ENCODE measurements around the gene ACOT7. TPM values are rescaled to one million over a fixed set of nuclear protein-coding genes. Genes with fewer than 3 reads are reported as not detected.

The ACOT7 gene
- total and polyA plus RNA-seq, 2 donors (not counting 1 experiment from before 2014, with no cell fraction given) = 4.2 to 4.6 TPM

DNA sequence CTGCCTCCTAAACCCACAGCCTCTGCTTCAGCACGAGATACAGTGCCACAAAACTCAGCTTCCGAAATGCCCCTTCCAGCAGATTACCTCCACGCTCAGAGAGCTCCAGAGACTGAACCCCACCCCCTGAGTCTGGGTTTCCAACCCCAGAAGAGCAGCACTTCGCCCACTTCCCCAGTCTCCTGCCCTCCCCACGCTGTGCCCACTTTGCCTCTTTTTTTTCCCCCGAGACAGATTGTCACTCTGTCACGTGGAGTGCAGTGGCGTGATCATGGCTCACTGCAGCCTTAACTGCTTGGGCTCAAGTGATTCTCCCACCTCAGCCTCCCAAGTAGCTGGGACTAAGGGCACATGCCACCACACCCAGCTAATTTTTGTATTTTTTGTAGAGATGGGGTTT, 167.9 kb downstream of the ACOT7 start:
- intact Hi-C loops (cut with micrococcal nuclease) = no loop called here
- POLR2A ChIA-PET = no interaction called here
- Histone ChIP-seq H2AFZ (ENCODE audit: insufficient read depth, low read depth, low read length, poor library complexity, severe bottlenecking) (no peak overlapping the region), H4K20me1 (ENCODE audit: control insufficient read depth, insufficient read depth, low read length, poor library complexity, severe bottlenecking) (peaks cover 17% of the 10 kb centered on the region), H3K4me3 (ENCODE audit: control extremely low read depth in 1 of 5, extremely low read depth in 1 of 5, insufficient read depth in 1 of 5, low read depth in 2 of 5, low read length in 4 of 5) (no peak overlapping the region), H3K4me2 (replicated peaks; ENCODE audit: low read depth, low read length, poor library complexity, severe bottlenecking) (no peak overlapping the region), H3K27ac (ENCODE audit: low read length in 2 of 2) (no peak overlapping the region), H3K36me3 (replicated peaks in 1 of 2; ENCODE audit: control extremely low read depth in 1 of 2, control insufficient read depth in 1 of 2, extremely low read depth in 1 of 2, insufficient read depth in 2 of 2, low read length in 1 of 2) (peaks cover 9 to 48% of the 10 kb centered on the region in 2 experiments), H3K9me3 (ENCODE audit: control extremely low read depth in 1 of 3, control insufficient read depth in 2 of 3, insufficient read depth in 1 of 3, low read length in 2 of 3) (no peaks in the 10 kb centered on the region), H3K9ac (ENCODE audit: low read length) (no peak overlapping the region), H3K4me1 (ENCODE audit: control insufficient read depth in 2 of 2, insufficient read depth in 2 of 2, low read length in 2 of 2) (no peaks in the 10 kb centered on the region), H3K79me2 (ENCODE audit: control insufficient read depth, insufficient read depth, low read length) (peaks cover 4% of the 10 kb centered on the region), H3K27me3 (replicated peaks in 1 of 4; ENCODE audit: control extremely low read depth in 1 of 4, control insufficient read depth in 3 of 4, insufficient read depth in 4 of 4, low read length in 3 of 4) (no peaks in the 10 kb centered on the region)
- no peak overlapping the region for H3K27ac Mint-ChIP-seq
- H3K4me1 Mint-ChIP-seq = no peaks in the 10 kb centered on the region
- CTCF ChIA-PET = interaction anchor here (1.1 kb wide), 1 partner anchor 21 kb away, joined by 3 read pairs; no protein-coding TSS in a partner anchor
- TF ChIP-seq, protein P1, sequence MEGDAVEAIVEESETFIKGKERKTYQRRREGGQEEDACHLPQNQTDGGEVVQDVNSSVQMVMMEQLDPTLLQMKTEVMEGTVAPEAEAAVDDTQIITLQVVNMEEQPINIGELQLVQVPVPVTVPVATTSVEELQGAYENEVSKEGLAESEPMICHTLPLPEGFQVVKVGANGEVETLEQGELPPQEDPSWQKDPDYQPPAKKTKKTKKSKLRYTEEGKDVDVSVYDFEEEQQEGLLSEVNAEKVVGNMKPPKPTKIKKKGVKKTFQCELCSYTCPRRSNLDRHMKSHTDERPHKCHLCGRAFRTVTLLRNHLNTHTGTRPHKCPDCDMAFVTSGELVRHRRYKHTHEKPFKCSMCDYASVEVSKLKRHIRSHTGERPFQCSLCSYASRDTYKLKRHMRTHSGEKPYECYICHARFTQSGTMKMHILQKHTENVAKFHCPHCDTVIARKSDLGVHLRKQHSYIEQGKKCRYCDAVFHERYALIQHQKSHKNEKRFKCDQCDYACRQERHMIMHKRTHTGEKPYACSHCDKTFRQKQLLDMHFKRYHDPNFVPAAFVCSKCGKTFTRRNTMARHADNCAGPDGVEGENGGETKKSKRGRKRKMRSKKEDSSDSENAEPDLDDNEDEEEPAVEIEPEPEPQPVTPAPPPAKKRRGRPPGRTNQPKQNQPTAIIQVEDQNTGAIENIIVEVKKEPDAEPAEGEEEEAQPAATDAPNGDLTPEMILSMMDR (IDR thresholded peaks at IDR 0.05) = no peak
- TF ChIP-seq EZH2 (IDR thresholded peaks at IDR 0.05; ENCODE audit: borderline replicate concordance, insufficient read depth, low read depth, low read length, poor library complexity, severe bottlenecking) = no peak
- WGBS (ENCODE audit: insufficient coverage) = 93% methylated on average over 6 of the region's 8 CpGs
- H3K9me3 Mint-ChIP-seq (ENCODE audit: insufficient read depth) = no peaks in the 10 kb centered on the region
- ATAC-seq (ENCODE audit: low read depth) (no peak), DNase-seq (no peak)
- H3K4me3 Mint-ChIP-seq = no peak overlapping the region
- H3K27me3 Mint-ChIP-seq = no peaks in the 10 kb centered on the region

DNA sequence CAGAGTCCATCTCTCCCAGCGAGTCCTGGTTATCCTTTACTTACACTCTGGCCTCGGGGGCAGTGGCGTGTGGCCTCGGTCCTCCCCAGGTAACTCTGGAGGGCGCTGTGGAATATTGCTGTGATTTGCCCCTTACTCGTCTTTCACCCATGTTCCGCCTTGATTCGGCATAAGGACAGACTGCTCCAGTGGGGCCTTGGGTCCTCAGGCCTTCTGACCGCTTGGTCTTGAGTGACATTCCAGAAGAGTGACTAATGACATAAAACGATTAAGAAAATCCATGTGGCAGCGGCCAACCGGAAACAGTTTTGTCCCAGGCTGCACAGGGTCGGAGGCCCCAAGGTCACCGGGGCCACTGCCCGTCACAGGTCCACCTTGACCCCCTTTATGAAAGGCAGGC, 168.8 kb downstream of the ACOT7 start:
- peaks cover 17% of the 10 kb centered on the region for H4K20me1 ChIP-seq (ENCODE audit: control insufficient read depth, insufficient read depth, low read length, poor library complexity, severe bottlenecking)
- Mint-ChIP-seq H3K4me1 (no peaks in the 10 kb centered on the region), H3K27ac (no peak overlapping the region), H3K27me3 (no peaks in the 10 kb centered on the region), H3K9me3 (ENCODE audit: insufficient read depth) (no peaks in the 10 kb centered on the region), H3K4me3 (no peak overlapping the region)
- ATAC-seq (ENCODE audit: low read depth) (no peak), DNase-seq (no peak)
- no peak overlapping the region for H3K9ac ChIP-seq (ENCODE audit: low read length)
- peaks cover 9 to 46% of the 10 kb centered on the region in 2 experiments for H3K36me3 ChIP-seq (replicated peaks in 1 of 2; ENCODE audit: control extremely low read depth in 1 of 2, control insufficient read depth in 1 of 2, extremely low read depth in 1 of 2, insufficient read depth in 2 of 2, low read length in 1 of 2)
- intact Hi-C loops (cut with micrococcal nuclease) = no loop called here
- no peaks in the 10 kb centered on the region for H3K9me3 ChIP-seq (ENCODE audit: control extremely low read depth in 1 of 3, control insufficient read depth in 2 of 3, insufficient read depth in 1 of 3, low read length in 2 of 3)
- 95% methylated on average over 15 of the region's 15 CpGs for WGBS (ENCODE audit: insufficient coverage)
- ChIA-PET CTCF (no interaction called here), POLR2A (no interaction called here)
- no peak overlapping the region for H3K4me3 ChIP-seq (ENCODE audit: control extremely low read depth in 1 of 5, extremely low read depth in 1 of 5, insufficient read depth in 1 of 5, low read depth in 2 of 5, low read length in 4 of 5)
- H3K27ac ChIP-seq (ENCODE audit: low read length in 2 of 2) = no peak overlapping the region
- H2AFZ ChIP-seq (ENCODE audit: insufficient read depth, low read depth, low read length, poor library complexity, severe bottlenecking) = no peak overlapping the region
- H3K4me2 ChIP-seq (replicated peaks; ENCODE audit: low read depth, low read length, poor library complexity, severe bottlenecking) = no peak overlapping the region
- TF ChIP-seq EZH2 (IDR thresholded peaks at IDR 0.05; ENCODE audit: borderline replicate concordance, insufficient read depth, low read depth, low read length, poor library complexity, severe bottlenecking) = no peak
- TF ChIP-seq, protein P1 (IDR thresholded peaks at IDR 0.05) = no peak
- no peaks in the 10 kb centered on the region for H3K4me1 ChIP-seq (ENCODE audit: control insufficient read depth in 2 of 2, insufficient read depth in 2 of 2, low read length in 2 of 2)
- H3K27me3 ChIP-seq (replicated peaks in 1 of 4; ENCODE audit: control extremely low read depth in 1 of 4, control insufficient read depth in 3 of 4, insufficient read depth in 4 of 4, low read length in 3 of 4) = no peaks in the 10 kb centered on the region
- peaks cover 4% of the 10 kb centered on the region for H3K79me2 ChIP-seq (ENCODE audit: control insufficient read depth, insufficient read depth, low read length)
